OCI-LY7 (cell line): Measurements from ENCODE around the gene NCKAP5. TPM values are rescaled to one million over a fixed set of nuclear protein-coding genes. Genes with fewer than 3 reads are reported as not detected.

Experiments used
- BruUV-seq: library from RNA; stranded (reverse); fragments of 400-500 nt; replicated peaks from 2 replicates; lab custom pipeline; 2021; lab: Mats Ljungman, UMichigan
- CTCF ChIA-PET: fragments of 300-600 bp; sonication (Branson Sonifier 250); formaldehyde crosslinking; loops from one replicate; lab custom pipeline; 2022; ENCODE audit warnings: antibody characterized with exemption; ENCODE audit not compliant: unreplicated experiment; lab: Charles Lee
- POLR2A ChIA-PET: fragments of 300-600 bp; sonication (Branson Sonifier 250); formaldehyde crosslinking; loops from one replicate; lab custom pipeline; 2022; ENCODE audit warnings: antibody characterized with exemption; lab: Charles Lee
- DNase-seq: peaks from one replicate; pipeline ENCODE4 v3.0.0-alpha.2; 2015; ENCODE audit warnings: low spot score
- H2AFZ ChIP-seq: fragments of 200-600 bp; sonication (generic), shearing (Covaris generic); 2 replicates; pipeline ENCODE4 v1.6.1; 2014; ENCODE audit warnings: mild to moderate bottlenecking, antibody characterized with exemption, low read length, moderate library complexity
- H3K27ac ChIP-seq: fragments of 200-600 bp; sonication (generic); 2 replicates; pipeline ENCODE4 v1.5.1; 2014; ENCODE audit warnings: mixed run types, low read depth, mild to moderate bottlenecking, moderate library complexity, low read length, inconsistent platforms; ENCODE audit not compliant: poor library complexity, severe bottlenecking
- H3K36me3 ChIP-seq: fragments of 200-600 bp; sonication (generic); 2 replicates; pipeline ENCODE4 v1.6.1; 2014; ENCODE audit warnings: mild to moderate bottlenecking, antibody characterized with exemption, low read length, moderate library complexity, mixed read lengths; ENCODE audit not compliant: insufficient read depth
- H3K4me1 ChIP-seq: fragments of 200-600 bp; sonication (generic); 2 replicates; pipeline ENCODE4 v1.5.1; 2014; ENCODE audit warnings: mild to moderate bottlenecking, low read length; ENCODE audit not compliant: insufficient read depth, poor library complexity, severe bottlenecking
- H3K4me2 ChIP-seq: fragments of 200-600 bp; sonication (generic); 2 replicates; pipeline ENCODE4 v1.6.1; 2014; ENCODE audit warnings: mild to moderate bottlenecking, low read length
- H3K4me3 ChIP-seq: fragments of 200-600 bp; sonication (generic); 2 replicates; pipeline ENCODE4 v1.5.1; 2014; ENCODE audit warnings: mild to moderate bottlenecking, low read depth, low read length; ENCODE audit not compliant: poor library complexity, severe bottlenecking
- H3K79me2 ChIP-seq: fragments of 200-600 bp; sonication (generic); 2 replicates; pipeline ENCODE4 v1.6.1; 2016; ENCODE audit warnings: low read depth, mild to moderate bottlenecking, low read length, moderate library complexity, mixed read lengths; ENCODE audit not compliant: insufficient read depth
- H3K9me2 ChIP-seq: fragments of 200-600 bp; sonication (generic); 2 replicates; pipeline ENCODE4 v1.6.1; 2016; ENCODE audit warnings: mild to moderate bottlenecking, low read length, mixed read lengths; ENCODE audit not compliant: insufficient read depth
- H3K9me3 ChIP-seq: fragments of 200-600 bp; sonication (generic); 2 replicates; pipeline ENCODE4 v1.6.1; 2014; ENCODE audit warnings: mild to moderate bottlenecking, mixed run types, low read length, mixed read lengths
- H4K20me1 ChIP-seq: fragments of 200-600 bp; sonication (generic); 2 replicates; pipeline ENCODE4 v1.6.1; 2014; ENCODE audit warnings: mild to moderate bottlenecking, antibody characterized with exemption, low read length, moderate library complexity, mixed read lengths; ENCODE audit not compliant: insufficient read depth
- CTCF ChIP-seq: fragments of 200-600 bp; sonication (generic); conservative IDR thresholded peaks from 2 replicates; pipeline ENCODE4 v1.5.1; 2014; ENCODE audit warnings: mild to moderate bottlenecking, antibody characterized with exemption, low read length, moderate library complexity, mixed read lengths
- EZH2phosphoT487 ChIP-seq: fragments of 200-600 bp; sonication (generic); IDR thresholded peaks from 2 replicates; pipeline ENCODE4 v1.6.1; 2018; ENCODE audit warnings: low read depth, borderline replicate concordance, mild to moderate bottlenecking, mixed run types, antibody characterized with exemption, low read length, moderate library complexity, mixed read lengths
- intact Hi-C: fragments of 100-400 bp; cut with micrococcal nuclease; formaldehyde crosslinking; loops from one replicate; pipeline ENCODE4 v1.10.0; 2022; ENCODE audit not compliant: unreplicated experiment
- total RNA-seq, 2 experiments: library from RNA; depleted of rRNA in 1 of 2; stranded (reverse); fragments of >200 nt in 1 of 2; shearing (Covaris generic) in 1 of 2; gene quantifications; 2 replicates each; pipeline ENCODE4 v1.2.3, GENCODE V29; 2014 to 2022

The NCKAP5 gene
- total RNA-seq, 2 experiments from 2014 or later, result not detected

GRCh38 chr2:133265432-133265949, 302.8 kb downstream of the NCKAP5 start:
- intact Hi-C loops, result no loop called here
- Histone ChIP-seq H3K27ac (no peak overlapping the region), H3K79me2 (no peaks in the 10 kb centered on the region), H3K9me3 (no peaks in the 10 kb centered on the region), H3K4me1 (no peaks in the 10 kb centered on the region), H4K20me1 (no peaks in the 10 kb centered on the region), H3K9me2 (no peaks in the 10 kb centered on the region), H3K4me3 (no peak overlapping the region), H3K4me2 (no peak overlapping the region), H3K36me3 (no peaks in the 10 kb centered on the region), H2AFZ (no peak overlapping the region)
- no TSS peak for BruUV-seq
- no peak for TF ChIP-seq EZH2phosphoT487
- no peak for TF ChIP-seq CTCF
- ChIA-PET CTCF (no interaction called here), POLR2A (interaction anchor here (0.7 kb wide), 1 partner anchor 268 kb away, joined by 3 read pairs; no protein-coding TSS in a partner anchor)
- no peak for DNase-seq

GRCh38 chr2:133264989-133265401, 303.3 kb downstream of the NCKAP5 start:
- no peak for DNase-seq
- no peaks in the 10 kb centered on the region for H3K4me1 ChIP-seq
- H3K36me3 ChIP-seq, result no peaks in the 10 kb centered on the region
- no peaks in the 10 kb centered on the region for H4K20me1 ChIP-seq
- H2AFZ ChIP-seq, result no peak overlapping the region
- H3K9me2 ChIP-seq, result no peaks in the 10 kb centered on the region
- no TSS peak for BruUV-seq
- H3K27ac ChIP-seq, result no peak overlapping the region
- no peak overlapping the region for H3K4me2 ChIP-seq
- TF ChIP-seq CTCF (no peak), EZH2phosphoT487 (no peak)
- H3K9me3 ChIP-seq, result no peaks in the 10 kb centered on the region
- H3K4me3 ChIP-seq, result no peak overlapping the region
- intact Hi-C loops, result no loop called here
- ChIA-PET CTCF (no interaction called here), POLR2A (interaction anchor here (0.7 to 1.4 kb wide), 2 partner anchors 16 to 268 kb away, joined by 3 to 4 read pairs; no protein-coding TSS in a partner anchor)
- H3K79me2 ChIP-seq, result no peaks in the 10 kb centered on the region

GRCh38 chr2:133262893-133263292, 305.4 kb downstream of the NCKAP5 start:
- Histone ChIP-seq H3K9me2 (no peaks in the 10 kb centered on the region), H2AFZ (no peak overlapping the region), H3K36me3 (no peaks in the 10 kb centered on the region), H3K27ac (no peak overlapping the region), H3K79me2 (no peaks in the 10 kb centered on the region), H3K4me3 (no peak overlapping the region), H4K20me1 (no peaks in the 10 kb centered on the region), H3K9me3 (no peaks in the 10 kb centered on the region), H3K4me2 (no peak overlapping the region), H3K4me1 (no peaks in the 10 kb centered on the region)
- DNase-seq, result no peak
- ChIA-PET CTCF (no interaction called here), POLR2A (no interaction called here)
- no TSS peak for BruUV-seq
- TF ChIP-seq CTCF (0 out of 2 replicates have a peak, but pooled peaks have one; percentile 27), EZH2phosphoT487 (no peak)
- intact Hi-C loops, result no loop called here
